ENCODE data around the gene EXOC4.
"Not testable (repeated sequence)": the region's sequence is repeated elsewhere in the genome, so short reads cannot be mapped to it uniquely, and the experiment has no call there.

Gene EXOC4

DNA sequence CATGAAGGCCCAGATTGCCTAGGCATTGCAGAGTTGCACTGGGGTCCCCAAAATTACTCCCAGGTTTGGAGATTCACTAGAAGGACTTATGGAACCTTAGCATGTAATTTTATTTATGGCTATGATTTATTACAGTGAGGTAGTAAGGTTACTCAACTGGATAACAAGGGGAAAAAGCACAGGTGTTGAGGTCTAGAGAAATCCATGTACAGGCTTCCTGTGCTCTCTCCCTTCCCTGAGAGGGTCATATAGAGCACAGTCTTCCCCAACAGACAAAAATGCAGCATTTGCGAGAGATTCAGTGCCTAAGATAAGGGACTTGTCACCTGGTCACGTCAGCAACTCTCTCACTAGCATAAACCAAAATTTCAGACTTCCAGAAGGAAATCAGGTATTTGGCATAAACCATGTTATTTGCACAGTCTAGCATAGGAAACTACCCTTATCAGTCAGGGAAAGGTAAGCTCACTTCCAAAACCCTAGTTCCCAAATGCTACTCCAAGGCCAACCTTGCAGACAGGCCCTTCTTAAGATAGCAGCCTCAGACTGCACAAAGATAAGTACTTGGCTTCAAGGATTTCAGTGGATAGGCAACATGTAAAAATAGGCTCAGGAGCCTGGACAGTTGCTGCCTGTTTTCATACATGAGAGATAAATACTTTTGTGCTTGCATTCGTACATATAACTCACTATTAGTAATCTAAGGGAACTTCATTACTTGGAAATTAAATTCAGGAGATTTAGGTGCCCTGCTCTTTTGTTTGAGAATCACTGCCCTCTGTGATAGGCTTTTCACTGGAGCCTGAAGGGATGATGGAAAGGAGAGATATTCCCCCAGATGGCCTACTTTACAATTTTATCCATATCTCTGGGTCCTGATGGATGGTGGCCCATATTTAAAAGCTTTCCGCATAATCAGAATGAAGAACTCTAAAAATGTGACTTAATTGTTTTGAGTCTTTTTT lies 495.8 kb downstream of the EXOC4 start:
- DNase-seq (ENCODE audit: low read depth in 2 of 2) = no peak

DNA sequence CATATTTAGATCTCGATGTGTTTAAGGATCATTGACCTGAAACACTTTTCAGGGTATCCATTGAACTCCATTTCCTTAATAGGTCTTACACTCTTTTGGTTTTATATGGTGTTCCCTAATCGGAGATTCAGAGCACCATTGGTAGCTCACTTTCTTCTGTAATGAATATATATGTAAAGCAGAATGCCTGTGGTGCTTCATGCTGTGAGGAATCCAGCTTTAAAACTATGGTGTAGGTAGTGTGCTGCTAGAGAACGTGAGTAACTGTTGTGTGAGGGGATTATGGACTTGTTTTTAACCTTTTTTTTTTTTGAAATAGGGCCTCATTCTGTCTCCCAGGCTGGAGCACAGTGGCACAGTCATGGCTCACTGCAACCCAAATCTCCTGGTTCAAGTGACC lies 497.4 kb downstream of the EXOC4 start:
- no peak for DNase-seq (ENCODE audit: low read depth in 2 of 2)

DNA sequence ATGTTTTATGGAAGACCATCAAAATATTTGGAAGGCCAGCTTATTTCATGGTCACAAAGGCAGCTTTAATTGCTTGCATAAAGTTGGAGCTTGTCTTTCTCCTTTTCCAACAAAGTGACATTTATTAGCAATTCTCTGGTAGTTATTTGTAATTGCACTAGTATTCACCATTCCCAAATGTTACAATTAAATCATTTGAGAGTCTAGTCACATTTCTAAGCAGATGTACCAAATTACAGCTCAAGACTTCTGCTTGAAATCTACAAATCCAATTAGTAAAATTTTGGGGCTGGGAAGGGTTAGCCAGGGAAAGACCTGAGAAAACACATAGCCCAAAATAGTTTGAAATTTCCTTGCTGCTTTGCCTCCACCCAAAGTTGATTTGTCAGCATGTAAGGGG lies 498.2 kb downstream of the EXOC4 start:
- DNase-seq (ENCODE audit: low read depth in 2 of 2) = no peak

DNA sequence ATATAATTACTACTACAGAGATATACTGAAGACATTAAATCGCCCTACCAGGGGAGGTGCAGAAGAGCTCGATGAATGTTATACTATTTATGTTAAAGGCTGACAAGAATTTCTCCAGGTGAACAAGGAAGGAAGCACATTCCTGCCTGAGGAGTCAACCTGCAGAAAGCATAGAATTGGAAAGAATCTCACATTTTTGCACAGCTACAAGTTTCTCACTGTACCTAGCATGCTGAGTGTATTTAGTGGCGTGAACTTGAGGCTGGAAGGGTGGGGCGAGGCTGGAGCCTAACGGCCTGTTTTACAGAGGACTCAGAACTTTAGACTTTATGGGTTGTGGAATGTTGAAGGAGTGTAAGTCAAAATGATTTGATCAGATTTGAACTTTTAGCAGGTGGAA lies 500.6 kb downstream of the EXOC4 start:
- DNase-seq (ENCODE audit: low read depth in 2 of 2) = no peak

DNA sequence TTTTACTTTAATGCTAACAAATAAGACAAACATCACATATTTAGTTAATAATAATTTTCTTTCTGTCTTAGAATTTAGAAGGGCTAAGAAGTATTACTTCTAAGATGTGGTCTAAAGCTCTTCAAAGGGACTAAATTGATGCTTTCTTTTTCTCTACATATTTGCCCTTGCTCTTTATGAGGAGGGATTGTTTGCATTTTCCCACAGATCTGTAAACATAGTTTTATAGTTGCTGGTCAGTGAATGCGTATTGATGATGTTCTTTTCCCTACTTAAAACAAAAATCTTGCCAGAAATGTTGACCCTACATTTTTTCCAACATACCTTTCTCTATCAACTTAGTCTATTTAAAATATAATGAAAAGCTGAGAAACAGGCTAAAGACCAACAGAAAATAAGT lies 501.8 kb downstream of the EXOC4 start:
- no peak for DNase-seq (ENCODE audit: low read depth in 2 of 2)

DNA sequence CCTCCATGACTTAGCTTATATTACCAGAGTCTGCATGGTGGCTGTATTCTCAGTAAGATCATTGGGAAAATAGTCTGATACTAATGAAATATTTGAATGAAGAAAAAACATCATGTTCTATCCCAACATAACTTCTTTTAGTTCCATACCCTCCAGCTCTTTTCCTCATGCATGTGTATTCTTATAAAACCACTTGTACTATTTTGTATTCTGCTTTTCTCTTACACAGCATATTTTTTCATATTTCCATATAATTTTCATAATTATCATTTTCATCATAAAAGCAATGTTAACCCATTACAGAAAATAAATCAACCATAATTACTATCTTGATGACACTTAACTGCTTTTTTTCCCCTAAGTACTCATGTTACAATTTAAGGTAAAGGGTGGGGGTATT lies 503.0 kb downstream of the EXOC4 start:
- DNase-seq (ENCODE audit: low read depth in 2 of 2) = no peak

- no peak for DNase-seq (ENCODE audit: low read depth in 2 of 2)
These were observed 508.6 kb downstream of the EXOC4 start for GRCh38 chr7:133761443-133761842.

DNA sequence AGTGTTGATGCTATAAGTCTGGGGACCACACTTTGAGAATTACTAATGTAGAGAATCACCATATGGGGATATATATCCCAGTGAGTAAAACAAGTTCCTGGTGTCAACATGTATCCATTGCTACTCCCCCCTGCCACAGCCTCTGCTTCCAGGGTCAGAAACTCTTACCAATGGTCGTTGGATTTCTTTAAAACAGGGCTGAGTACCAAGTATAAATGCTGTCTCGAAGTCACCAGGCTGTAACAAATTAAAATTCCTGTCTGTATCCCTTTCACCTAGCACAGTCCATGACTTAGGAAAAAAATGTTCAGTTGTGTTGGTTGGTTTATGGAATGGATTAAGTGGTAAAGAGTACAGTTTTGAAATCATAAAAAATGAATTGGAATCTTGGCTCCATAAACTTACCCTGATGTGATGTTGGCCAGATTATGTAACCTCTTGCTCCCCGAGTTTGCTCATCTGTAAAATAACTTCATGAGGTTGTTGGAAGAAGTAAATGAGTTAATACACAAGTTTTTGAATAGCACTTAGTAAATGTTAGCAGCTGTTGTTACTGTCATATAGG lies 510.3 kb downstream of the EXOC4 start:
- DNase-seq (ENCODE audit: low read depth in 2 of 2) = no peak

DNA sequence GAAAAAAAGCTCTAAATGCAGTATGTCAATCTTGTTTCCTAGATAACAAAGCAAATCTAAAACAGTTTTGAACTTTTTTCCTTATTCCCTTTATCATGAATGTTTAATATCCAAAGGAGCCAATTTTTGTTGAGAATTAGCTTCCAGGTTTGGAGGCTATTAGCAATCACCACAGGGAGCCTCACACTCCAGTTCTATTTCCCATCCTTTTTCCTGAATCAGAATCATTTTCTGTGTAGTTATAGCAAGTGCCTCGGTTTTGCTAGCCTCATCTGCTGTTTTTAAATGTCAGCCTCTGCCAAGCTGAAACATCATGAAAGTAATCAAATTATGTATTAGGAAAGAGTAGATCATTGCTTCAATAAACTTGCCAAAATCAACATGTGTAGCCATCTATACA lies 516.8 kb downstream of the EXOC4 start:
- DNase-seq (ENCODE audit: low read depth in 2 of 2) = no peak

DNA sequence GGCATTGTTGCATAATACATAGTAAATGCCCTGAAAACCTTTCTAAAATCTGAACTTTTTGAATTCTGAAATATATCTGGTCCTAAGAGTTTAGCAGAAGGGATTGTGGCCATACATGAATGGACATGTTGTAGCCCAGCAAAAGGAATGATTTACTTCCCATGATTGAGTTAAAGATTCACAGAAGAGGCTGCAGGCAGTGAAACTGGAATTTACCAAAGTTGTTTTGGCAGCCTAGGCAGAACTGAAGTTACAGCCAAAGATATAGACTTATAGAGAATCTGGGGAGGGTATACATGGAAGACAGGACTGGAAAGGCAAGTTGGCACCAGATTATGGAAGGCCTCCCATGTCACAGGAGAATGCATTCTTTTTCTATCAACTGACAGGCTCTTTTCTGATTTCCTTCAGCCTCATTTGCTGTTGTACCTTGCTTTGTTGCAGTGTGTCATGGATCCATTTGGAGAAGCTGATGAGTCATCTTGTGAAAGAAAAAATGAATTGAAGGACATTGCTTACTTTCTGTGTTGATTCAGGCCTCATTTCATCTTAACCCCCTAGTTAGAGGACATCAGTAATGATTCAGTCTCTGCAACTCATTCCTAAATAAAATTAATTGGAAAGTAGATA lies 518.1 kb downstream of the EXOC4 start:
- DNase-seq (ENCODE audit: low read depth in 2 of 2) = no peak

- DNase-seq (ENCODE audit: low read depth in 2 of 2) = no peak
These were observed 519.0 kb downstream of the EXOC4 start for GRCh38 chr7:133771788-133772419.

DNA sequence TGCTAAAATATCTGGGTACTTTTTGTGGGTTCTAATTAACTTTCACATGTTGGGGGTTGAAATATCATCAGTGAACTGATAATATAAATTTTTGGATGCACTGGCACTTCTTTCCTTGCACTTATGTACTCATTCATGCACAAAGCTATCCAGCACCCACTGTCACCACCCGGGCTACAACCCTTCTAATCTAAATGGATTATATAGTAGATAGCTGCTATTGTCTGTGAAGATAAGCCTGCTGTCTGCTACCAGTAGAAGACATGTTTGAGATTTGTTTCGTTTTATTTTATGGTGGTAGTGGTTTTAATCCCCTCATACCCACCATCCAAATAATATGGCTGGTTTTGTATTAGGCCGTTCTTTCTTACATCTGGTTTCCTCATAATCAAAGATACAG lies 520.7 kb downstream of the EXOC4 start:
- no peak for DNase-seq (ENCODE audit: low read depth in 2 of 2)

DNA sequence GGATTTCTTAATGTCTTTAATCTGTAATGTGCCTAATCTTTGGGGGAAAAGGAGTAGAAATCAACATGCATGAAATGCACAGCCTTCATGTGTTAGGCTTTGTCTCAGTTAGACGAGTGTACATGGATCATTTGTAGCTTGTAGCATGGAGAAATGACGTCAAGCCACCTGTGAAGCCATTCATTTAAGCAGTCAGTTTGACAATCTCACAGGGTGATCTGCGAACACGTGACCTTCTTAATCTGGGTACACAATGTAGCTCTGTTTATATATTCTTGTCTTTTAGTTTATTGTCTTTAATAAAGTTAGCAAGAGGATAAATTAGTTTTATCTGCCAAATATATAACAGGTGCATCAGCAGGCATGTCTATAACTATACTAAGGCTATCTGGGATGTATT lies 522.3 kb downstream of the EXOC4 start:
- no peak for DNase-seq (ENCODE audit: low read depth in 2 of 2)

GRCh38 chr7:133776266-133776665 lies 523.4 kb downstream of the EXOC4 start:
- no peak for DNase-seq (ENCODE audit: low read depth in 2 of 2)

DNA sequence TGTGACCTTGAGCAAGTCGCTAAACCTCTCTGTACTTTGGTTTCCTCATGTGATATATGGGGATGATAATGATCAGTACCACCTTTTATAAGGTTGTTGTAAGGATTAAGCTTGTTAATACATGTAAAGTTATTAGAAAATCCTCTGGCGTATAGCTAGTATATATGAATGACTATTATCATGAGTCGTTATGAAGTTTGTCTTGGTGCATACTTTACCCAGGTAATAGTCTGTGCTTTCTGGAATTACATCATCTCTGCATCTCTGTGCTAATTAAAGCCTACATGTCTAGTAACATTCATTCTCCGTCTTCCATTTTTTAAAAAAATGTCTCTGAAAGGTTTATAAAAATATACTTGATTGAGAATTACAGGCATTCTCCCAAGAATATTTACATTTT lies 524.8 kb downstream of the EXOC4 start:
- no peak for DNase-seq (ENCODE audit: low read depth in 2 of 2)

- no peak for DNase-seq (ENCODE audit: low read depth in 2 of 2)
These were observed 525.6 kb downstream of the EXOC4 start for GRCh38 chr7:133778472-133778871.

DNA sequence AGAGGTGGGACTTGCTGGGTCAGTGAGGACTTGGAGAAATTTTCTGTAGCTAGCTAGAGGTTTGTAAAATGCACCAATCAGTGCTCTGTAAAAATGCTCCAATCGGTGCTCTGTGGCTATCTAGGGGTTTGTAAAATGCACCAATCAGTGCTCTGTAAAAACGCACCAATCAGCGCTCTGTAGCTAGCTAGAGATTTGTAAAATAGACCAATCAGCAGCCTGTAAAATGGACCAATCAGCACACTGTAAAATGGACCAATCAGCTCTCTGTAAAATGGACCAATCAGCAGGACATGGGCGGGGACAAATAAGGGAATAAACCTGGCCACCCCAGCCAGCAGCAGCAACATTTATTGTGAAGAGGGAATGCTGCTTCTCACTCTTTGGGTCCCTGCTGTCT lies 526.7 kb downstream of the EXOC4 start:
- not testable (repeated sequence) for DNase-seq (ENCODE audit: low read depth in 2 of 2)

- no peak for DNase-seq (ENCODE audit: low read depth in 2 of 2)
These were observed 528.0 kb downstream of the EXOC4 start for GRCh38 chr7:133780912-133781311.

GRCh38 chr7:133781486-133782090 lies 528.7 kb downstream of the EXOC4 start:
- DNase-seq (ENCODE audit: low read depth in 2 of 2) = no peak

- no peak for DNase-seq (ENCODE audit: low read depth in 2 of 2)
These were observed 529.6 kb downstream of the EXOC4 start for GRCh38 chr7:133782470-133782869.

DNA sequence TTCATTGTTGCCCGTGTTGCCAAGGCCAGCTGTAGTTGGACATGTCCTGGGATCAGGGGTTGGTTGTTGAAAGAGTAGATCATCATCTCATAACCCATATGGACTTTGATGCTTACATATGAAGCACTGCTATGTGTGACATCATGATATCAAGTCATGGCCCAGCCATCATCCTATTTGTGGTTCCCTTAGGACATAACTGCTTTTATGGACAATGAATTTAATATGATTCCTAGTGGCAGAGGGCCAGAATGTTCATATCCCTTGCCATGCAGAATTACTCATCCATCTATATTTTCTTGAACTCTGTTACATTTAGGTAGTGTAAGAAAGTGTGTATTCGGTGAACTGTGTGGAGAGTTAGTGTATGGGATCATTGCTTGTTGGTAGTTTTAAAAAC lies 530.4 kb downstream of the EXOC4 start:
- no peak for DNase-seq (ENCODE audit: low read depth in 2 of 2)

DNA sequence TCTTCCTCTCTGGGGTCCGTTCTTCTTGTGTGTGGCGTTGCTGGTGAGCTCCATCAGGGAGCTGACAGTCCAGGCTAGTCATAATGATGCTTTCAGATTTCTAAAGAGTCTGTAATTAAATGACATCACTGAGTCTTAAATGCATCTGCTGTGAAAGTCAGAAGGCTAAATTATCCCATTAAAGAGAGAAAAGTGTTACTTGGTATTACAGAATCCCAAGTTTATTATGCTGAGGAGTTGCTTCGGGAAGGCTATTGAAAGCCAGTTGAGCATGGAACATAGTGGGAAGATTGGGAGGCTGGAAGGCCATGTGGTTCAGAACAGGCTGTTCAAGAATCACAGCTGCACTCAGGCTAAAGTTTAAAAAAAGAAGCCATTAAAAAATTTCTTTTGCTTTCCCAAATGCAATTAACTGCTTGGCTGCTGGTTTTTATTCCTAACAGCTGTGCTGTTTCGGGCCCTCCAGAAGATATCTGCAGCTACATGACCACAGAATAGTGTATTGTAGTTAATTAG lies 531.7 kb downstream of the EXOC4 start:
- no peak for DNase-seq (ENCODE audit: low read depth in 2 of 2)
